Panc1 (cell line): ENCODE data around the gene GABRG3.

Experiments used
- CTCF ChIP-seq: fragments of 450-650 bp; IDR thresholded peaks from 2 replicates; pipeline ENCODE4 v1.5.1; 2017; ENCODE audit warnings: mild to moderate bottlenecking
- POLR2AphosphoS5 ChIP-seq: IDR thresholded peaks from 2 replicates; pipeline ENCODE4 v1.6.1; 2012; ENCODE audit warnings: mild to moderate bottlenecking, low read depth, low read length, moderate library complexity
- REST ChIP-seq, 2 experiments: IDR thresholded peaks; 2 replicates each; pipeline ENCODE4 v1.6.1; 2011 to 2012; ENCODE audit warnings: low read depth in 2 of 2, control low read depth in 1 of 2, low read length in 1 of 2, mild to moderate bottlenecking in 1 of 2, moderate library complexity in 1 of 2; ENCODE audit not compliant: insufficient read depth in 1 of 2

GRCh38 chr15:27114473-27114872 lies 143.5 kb downstream of the GABRG3 start:
- TF ChIP-seq REST (IDR thresholded peaks at IDR 0.05; ENCODE audit: insufficient read depth in 1 of 2, low read depth in 2 of 2, low read length in 1 of 2) (no peak), CTCF (no peak), POLR2AphosphoS5 (no peak)
